D721Med (cell line): ENCODE data around the gene BAIAP2.

Source experiments
- DNase-seq: peaks from one replicate; pipeline ENCODE4 v3.0.0; 2011; ENCODE audit warnings: low spot score; ENCODE audit not compliant: insufficient read length
- FAIRE-seq: peaks from 2 replicates; lab custom pipeline; 2011; peaks lifted over from hg19 to GRCh38; lab: Jason Lieb, UNC
- TF ChIP-seq, protein P1 (sequence below): IDR thresholded peaks from 2 replicates; pipeline ENCODE4 v1.5.1; 2012; ENCODE audit warnings: mild to moderate bottlenecking, control low read depth; ENCODE audit not compliant: insufficient read depth; ENCODE audit errors: missing control alignments

The BAIAP2 gene

GRCh38 chr17:80998748-80999535, 36.0 kb upstream of the BAIAP2 start:
- DNase-seq (no peak), FAIRE-seq (no peak)
- TF ChIP-seq, protein P1, sequence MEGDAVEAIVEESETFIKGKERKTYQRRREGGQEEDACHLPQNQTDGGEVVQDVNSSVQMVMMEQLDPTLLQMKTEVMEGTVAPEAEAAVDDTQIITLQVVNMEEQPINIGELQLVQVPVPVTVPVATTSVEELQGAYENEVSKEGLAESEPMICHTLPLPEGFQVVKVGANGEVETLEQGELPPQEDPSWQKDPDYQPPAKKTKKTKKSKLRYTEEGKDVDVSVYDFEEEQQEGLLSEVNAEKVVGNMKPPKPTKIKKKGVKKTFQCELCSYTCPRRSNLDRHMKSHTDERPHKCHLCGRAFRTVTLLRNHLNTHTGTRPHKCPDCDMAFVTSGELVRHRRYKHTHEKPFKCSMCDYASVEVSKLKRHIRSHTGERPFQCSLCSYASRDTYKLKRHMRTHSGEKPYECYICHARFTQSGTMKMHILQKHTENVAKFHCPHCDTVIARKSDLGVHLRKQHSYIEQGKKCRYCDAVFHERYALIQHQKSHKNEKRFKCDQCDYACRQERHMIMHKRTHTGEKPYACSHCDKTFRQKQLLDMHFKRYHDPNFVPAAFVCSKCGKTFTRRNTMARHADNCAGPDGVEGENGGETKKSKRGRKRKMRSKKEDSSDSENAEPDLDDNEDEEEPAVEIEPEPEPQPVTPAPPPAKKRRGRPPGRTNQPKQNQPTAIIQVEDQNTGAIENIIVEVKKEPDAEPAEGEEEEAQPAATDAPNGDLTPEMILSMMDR = no peak

DNA sequence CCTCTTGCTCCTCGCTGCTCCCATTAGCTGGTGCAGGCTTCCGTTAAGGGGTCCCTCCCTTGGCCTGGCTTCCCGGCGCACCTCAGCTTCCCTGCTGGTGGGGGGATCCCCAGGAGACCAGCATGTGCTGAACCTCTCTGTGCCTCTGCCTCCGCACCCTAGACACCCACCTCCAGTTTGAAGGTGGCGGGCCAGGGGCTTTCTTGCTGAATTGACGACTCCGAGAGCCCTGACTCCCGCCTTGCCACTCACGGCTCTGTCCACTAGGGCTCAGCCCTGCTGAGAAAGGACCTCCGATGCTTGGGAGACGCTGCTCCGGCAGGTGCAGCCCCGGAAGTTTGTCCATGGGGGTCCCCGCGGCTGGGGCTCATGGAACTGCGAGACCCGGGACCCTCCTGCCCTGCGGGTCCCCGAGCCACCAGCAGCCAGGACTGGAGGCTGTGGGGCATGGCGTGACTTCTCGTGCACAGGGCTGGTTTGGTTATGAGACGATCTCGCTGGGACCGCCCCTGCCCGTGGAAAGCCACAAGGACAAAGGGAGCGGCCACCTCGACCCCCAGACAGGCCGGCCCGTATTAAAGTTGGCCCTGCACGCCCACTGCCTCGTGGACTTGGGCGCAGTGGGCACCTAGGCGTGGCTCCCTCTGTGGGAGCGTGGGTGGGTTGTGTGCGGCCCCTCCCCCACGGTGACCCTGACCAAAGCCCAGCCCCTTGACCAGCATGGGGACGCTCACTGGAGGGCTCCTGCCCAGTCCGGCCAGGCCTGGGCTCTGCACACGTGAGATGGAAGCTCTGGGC, 35.2 kb upstream of the BAIAP2 start:
- TF ChIP-seq, protein P1 = no peak
- FAIRE-seq = no peak
- no peak for DNase-seq

GRCh38 chr17:81000334-81000630, 34.7 kb upstream of the BAIAP2 start:
- TF ChIP-seq, protein P1 = no peak
- no peak for DNase-seq
- no peak for FAIRE-seq

- TF ChIP-seq, protein P1 = no peak
- no peak for DNase-seq
- no peak for FAIRE-seq
These were observed 34.2 kb upstream of the BAIAP2 start for GRCh38 chr17:81000631-81001357.

GRCh38 chr17:81002013-81002384, 33.0 kb upstream of the BAIAP2 start:
- TF ChIP-seq, protein P1 = no peak
- DNase-seq (no peak), FAIRE-seq (no peak)

GRCh38 chr17:81002409-81003361, 32.3 kb upstream of the BAIAP2 start:
- DNase-seq = no peak
- TF ChIP-seq, protein P1 = no peak
- no peak for FAIRE-seq
